Epithelial cell of esophagus (primary cell): Measurements from ENCODE around the gene GUCY1A1.
A peak's percentile ranks its signal among the peaks of the same experiment; 100 is the strongest.

ENCODE experiments used
- DNase-seq: peaks from one replicate; pipeline ENCODE4 v3.0.0; 2010; ENCODE audit warnings: low read depth
- H3K4me3 ChIP-seq: 2 replicates; pipeline ENCODE4 v1.5.1; 2011; ENCODE audit warnings: mild to moderate bottlenecking, low read length, control low read depth
- CTCF ChIP-seq: IDR thresholded peaks from 2 replicates; pipeline ENCODE4 v1.5.1; 2011; ENCODE audit warnings: low read depth, mild to moderate bottlenecking, low read length, control low read depth, inconsistent platforms; ENCODE audit not compliant: insufficient read depth; ENCODE audit errors: missing control alignments

Gene GUCY1A1

GRCh38 chr4:155759372-155760252 is 93.0 kb downstream of the GUCY1A1 start:
- no peak for TF ChIP-seq CTCF
- DNase-seq: peak; percentile 29
- H3K4me3 ChIP-seq: peak overlapping the region; percentile 60

GRCh38 chr4:155761047-155761446 is 94.4 kb downstream of the GUCY1A1 start:
- DNase-seq: no peak
- no peak for TF ChIP-seq CTCF
- no peak overlapping the region for H3K4me3 ChIP-seq

DNA sequence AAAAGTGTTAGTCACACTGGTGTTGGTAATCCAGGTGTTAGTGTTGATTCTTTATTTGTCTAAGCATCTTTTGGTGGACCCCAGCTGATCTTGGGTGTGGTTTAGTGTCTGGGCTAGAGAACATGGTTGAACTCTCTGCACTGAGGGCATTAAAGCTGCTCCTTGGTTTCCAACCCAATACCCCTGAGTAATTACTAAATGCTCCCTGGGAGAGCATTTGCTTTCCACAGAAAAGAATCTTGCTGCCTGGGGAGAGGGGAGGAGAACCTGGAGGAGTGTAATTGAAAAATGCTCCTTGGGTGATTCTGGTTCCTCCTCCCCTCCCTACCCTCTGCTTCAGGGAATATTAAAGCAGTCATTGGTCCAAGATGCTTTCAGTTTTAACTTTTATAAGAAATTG is 95.3 kb downstream of the GUCY1A1 start:
- DNase-seq: no peak
- no peak for TF ChIP-seq CTCF
- H3K4me3 ChIP-seq: no peak overlapping the region

DNA sequence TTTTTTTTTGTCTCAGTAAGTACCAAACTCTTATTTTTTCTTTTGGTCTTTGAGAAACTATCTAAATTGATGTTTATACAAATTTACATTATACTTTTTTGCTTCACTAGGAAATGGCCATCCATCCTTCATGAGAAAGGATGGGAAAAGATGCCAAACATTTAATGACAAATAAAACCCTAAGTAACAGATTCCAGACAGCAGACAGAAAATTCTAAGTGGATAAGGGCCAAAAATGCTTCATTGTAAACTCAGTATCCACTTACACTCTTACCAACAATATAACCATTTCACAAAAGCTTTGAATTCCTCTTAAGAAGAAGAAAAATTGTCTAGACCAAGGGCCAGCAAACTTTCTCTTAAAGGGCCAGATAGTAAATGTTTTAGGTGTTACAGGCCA is 95.7 kb downstream of the GUCY1A1 start:
- no peak overlapping the region for H3K4me3 ChIP-seq
- no peak for TF ChIP-seq CTCF
- no peak for DNase-seq

GRCh38 chr4:155763551-155763950 is 96.9 kb downstream of the GUCY1A1 start:
- DNase-seq: no peak
- H3K4me3 ChIP-seq: no peak overlapping the region
- TF ChIP-seq CTCF: no peak

- no peak overlapping the region for H3K4me3 ChIP-seq
- no peak for DNase-seq
- TF ChIP-seq CTCF: no peak
Observed at GRCh38 chr4:155765149-155765548, 98.5 kb downstream of the GUCY1A1 start.

DNA sequence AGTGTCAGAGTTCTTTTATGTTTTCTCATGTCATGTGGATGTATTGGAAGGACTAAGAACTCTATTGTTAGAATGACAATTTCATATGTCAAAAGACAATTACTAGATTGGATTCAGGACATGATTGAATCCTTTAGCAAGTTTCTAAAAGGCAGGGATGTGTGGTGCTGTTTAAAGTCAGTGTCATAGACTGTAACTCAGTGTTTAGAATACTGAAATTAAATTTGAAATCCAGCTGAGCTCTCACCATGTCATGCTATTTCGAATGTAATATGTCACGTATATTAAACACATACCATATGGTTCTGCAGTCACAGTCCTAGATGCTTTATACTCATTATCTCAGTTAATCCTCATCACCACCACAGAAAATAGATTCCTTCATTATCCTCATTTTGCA is 100.0 kb downstream of the GUCY1A1 start:
- DNase-seq: no peak
- H3K4me3 ChIP-seq: no peak overlapping the region
- no peak for TF ChIP-seq CTCF
